Naive thymus-derived CD4-positive, alpha-beta T cell (primary cell): ENCODE measurements around the gene CEP126. TPM values are rescaled to one million over a fixed set of nuclear protein-coding genes. Genes with fewer than 3 reads are reported as not detected.

ENCODE experiments used
- ATAC-seq: fragments of 150-1000 bp; cut with Tn5 transposase; 2 replicates; pipeline ENCODE4 v1.10.0; 2021; ENCODE audit warnings: mild to moderate bottlenecking, moderate library complexity
- CTCF ChIA-PET: fragments of 350-600 bp; sonication (Branson Sonifier 250); formaldehyde crosslinking; loops from one replicate; lab custom pipeline; 2021; ENCODE audit warnings: antibody characterized with exemption; lab: Charles Lee
- POLR2A ChIA-PET: fragments of 350-600 bp; sonication (Branson Sonifier 250); formaldehyde crosslinking; loops from one replicate; lab custom pipeline; 2021; ENCODE audit warnings: antibody characterized with exemption, inconsistent platforms; lab: Charles Lee
- DNase-seq, 9 donors: peaks; one replicate each; pipeline versions ENCODE4 v3.0.0 to v3.0.0-alpha.2; 2020 to 2022; ENCODE audit warnings: mixed read lengths in 1 of 9
- H3K27ac ChIP-seq: one replicate; pipeline ENCODE4 v1.7.0; 2013; ENCODE audit warnings: mild to moderate bottlenecking, low read depth, low read length, moderate library complexity
- H3K27me3 ChIP-seq, 2 donors: one replicate each; pipeline ENCODE4 v1.7.0; 2013; ENCODE audit warnings: low read length in 2 of 2, mild to moderate bottlenecking in 2 of 2, moderate library complexity in 2 of 2; ENCODE audit not compliant: control insufficient read depth in 2 of 2, insufficient read depth in 2 of 2
- H3K36me3 ChIP-seq, 3 experiments: 1 replicate in 2 of 3; 2 replicates in 1 of 3; pipeline ENCODE4 v1.7.0; 2013; ENCODE audit warnings: low read length in 3 of 3, mild to moderate bottlenecking in 3 of 3, moderate library complexity in 1 of 3; ENCODE audit not compliant: insufficient read depth in 3 of 3, control insufficient read depth in 2 of 3
- H3K4me1 ChIP-seq, 2 donors: one replicate each; pipeline ENCODE4 v1.7.0; 2013; ENCODE audit warnings: low read length in 2 of 2, mild to moderate bottlenecking in 2 of 2, moderate library complexity in 1 of 2; ENCODE audit not compliant: control insufficient read depth in 2 of 2, insufficient read depth in 2 of 2
- H3K4me3 ChIP-seq: 2 replicates; pipeline ENCODE4 v1.7.0; 2013; ENCODE audit warnings: mild to moderate bottlenecking, low read length
- H3K9me3 ChIP-seq, 3 experiments: 1 replicate in 2 of 3; 2 replicates in 1 of 3; pipeline ENCODE4 v1.7.0; 2013; ENCODE audit warnings: low read length in 3 of 3; ENCODE audit not compliant: control insufficient read depth in 2 of 3
- H3K27ac Mint-ChIP-seq, 9 donors: one replicate each; pipeline ENCODE4 v1.8.0; 2020 to 2022; ENCODE audit warnings: mixed read lengths in 9 of 9, mild to moderate bottlenecking in 8 of 9, moderate library complexity in 5 of 9, inconsistent platforms in 2 of 9
- H3K27me3 Mint-ChIP-seq, 5 donors: one replicate each; pipeline ENCODE4 v1.8.0; 2021 to 2022; ENCODE audit warnings: mixed read lengths in 5 of 5, mild to moderate bottlenecking in 1 of 5
- H3K36me3 Mint-ChIP-seq, 5 donors: one replicate each; pipeline ENCODE4 v1.8.0; 2020 to 2022; ENCODE audit warnings: mixed read lengths in 5 of 5, mild to moderate bottlenecking in 3 of 5, inconsistent platforms in 1 of 5
- H3K4me1 Mint-ChIP-seq, 7 donors: one replicate each; pipeline ENCODE4 v1.8.0; 2020 to 2022; ENCODE audit warnings: mixed read lengths in 7 of 7, mild to moderate bottlenecking in 3 of 7, inconsistent platforms in 1 of 7
- H3K4me3 Mint-ChIP-seq, 10 donors: one replicate each; pipeline ENCODE4 v1.8.0; 2020 to 2022; ENCODE audit warnings: mild to moderate bottlenecking in 10 of 10, mixed read lengths in 10 of 10, moderate library complexity in 6 of 10, inconsistent platforms in 2 of 10
- H3K9me3 Mint-ChIP-seq, 11 donors: one replicate each; pipeline ENCODE4 v1.8.0; 2020 to 2022; ENCODE audit warnings: mixed read lengths in 11 of 11, mild to moderate bottlenecking in 4 of 11, inconsistent platforms in 1 of 11, moderate library complexity in 1 of 11
- intact Hi-C, 2 donors: fragments of 100-400 bp; cut with micrococcal nuclease; formaldehyde crosslinking; loops; one replicate each; pipeline ENCODE4 v1.15.1; 2023
- polyA plus RNA-seq, 2 donors: library from polyadenylated mRNA; unstranded; fragments of 300-500 nt; fragmentation: Illumina TruSeq; gene quantifications; one replicate each; pipeline ENCODE4 v1.2.3, GENCODE V29; 2021
- total RNA-seq, 6 experiments: library from RNA in 5 of 6; stranded (reverse) in 5 of 6; gene quantifications; 1 replicate in 5 of 6; 2 replicates in 1 of 6; pipeline ENCODE4 v1.2.3 and lab custom pipeline; 2021 to 2026

Gene CEP126
- total and polyA plus RNA-seq, 7 experiments from 2014 or later, result 0.21 to 3.4 (median 1.8) TPM

- no peaks in the 10 kb centered on the region for H3K27me3 ChIP-seq
- CTCF ChIA-PET, result interaction anchor here (1.8 kb wide), 1 partner anchor 9 kb away, joined by 6 read pairs; no protein-coding TSS in a partner anchor
- no peaks in the 10 kb centered on the region for H3K36me3 ChIP-seq
- Mint-ChIP-seq H3K4me1 (peaks cover 0 to 10% (median 0%) of the 10 kb centered on the region in 7 donors), H3K27me3 (peaks cover 0 to 23% (median 14%) of the 10 kb centered on the region in 5 donors), H3K36me3 (no peaks in the 10 kb centered on the region), H3K4me3 (no peak overlapping the region), H3K27ac (no peak overlapping the region), H3K9me3 (no peaks in the 10 kb centered on the region)
- H3K4me3 ChIP-seq, result no peak overlapping the region
- no peaks in the 10 kb centered on the region for H3K9me3 ChIP-seq
- ATAC-seq (no peak), DNase-seq (no peak)
- POLR2A ChIA-PET, result no interaction called here
- H3K4me1 ChIP-seq, result no peaks in the 10 kb centered on the region
- intact Hi-C loops, result no loop called here
- H3K27ac ChIP-seq, result no peak overlapping the region
Observed at GRCh38 chr11:102017026-102017425, 102.2 kb downstream of the CEP126 start.

- ChIA-PET POLR2A (no interaction called here), CTCF (no interaction called here)
- Histone ChIP-seq H3K36me3 (no peaks in the 10 kb centered on the region), H3K4me3 (no peak overlapping the region), H3K27ac (no peak overlapping the region), H3K9me3 (no peaks in the 10 kb centered on the region), H3K4me1 (no peaks in the 10 kb centered on the region), H3K27me3 (no peaks in the 10 kb centered on the region)
- Mint-ChIP-seq H3K27ac (no peak overlapping the region), H3K27me3 (peaks cover 8 to 38% (median 29%) of the 10 kb centered on the region in 5 donors), H3K36me3 (no peaks in the 10 kb centered on the region), H3K4me3 (no peak overlapping the region), H3K9me3 (peaks cover 0 to 4% (median 0%) of the 10 kb centered on the region in 11 donors), H3K4me1 (no peaks in the 10 kb centered on the region)
- ATAC-seq (no peak), DNase-seq (no peak)
- intact Hi-C loops, result no loop called here
Observed at GRCh38 chr11:102026217-102026616, 111.4 kb downstream of the CEP126 start.

- ATAC-seq, result no peak
- H3K27ac Mint-ChIP-seq, result no peak overlapping the region
- no peaks in the 10 kb centered on the region for H3K4me1 Mint-ChIP-seq
- H3K36me3 Mint-ChIP-seq, result no peaks in the 10 kb centered on the region
- peaks cover 0 to 7% (median 0%) of the 10 kb centered on the region in 11 donors for H3K9me3 Mint-ChIP-seq
- Histone ChIP-seq H3K4me1 (no peaks in the 10 kb centered on the region), H3K4me3 (no peak overlapping the region), H3K27me3 (no peaks in the 10 kb centered on the region), H3K27ac (no peak overlapping the region), H3K9me3 (no peaks in the 10 kb centered on the region), H3K36me3 (no peaks in the 10 kb centered on the region)
- CTCF ChIA-PET, result no interaction called here
- POLR2A ChIA-PET, result no interaction called here
- peaks cover 8 to 38% (median 29%) of the 10 kb centered on the region in 5 donors for H3K27me3 Mint-ChIP-seq
- DNase-seq, result no peak
- intact Hi-C loops, result no loop called here
- H3K4me3 Mint-ChIP-seq, result no peak overlapping the region
Observed at GRCh38 chr11:102026959-102027358, 112.1 kb downstream of the CEP126 start.

- H3K27ac Mint-ChIP-seq, result no peak overlapping the region
- POLR2A ChIA-PET, result no interaction called here
- CTCF ChIA-PET, result no interaction called here
- no peaks in the 10 kb centered on the region for H3K27me3 ChIP-seq
- peaks cover 0 to 18% (median 4%) of the 10 kb centered on the region in 11 donors for H3K9me3 Mint-ChIP-seq
- H3K4me1 ChIP-seq, result no peaks in the 10 kb centered on the region
- H3K9me3 ChIP-seq, result no peaks in the 10 kb centered on the region
- ATAC-seq (no peak), DNase-seq (no peak)
- H3K4me3 ChIP-seq, result no peak overlapping the region
- peaks cover 0 to 9% (median 3%) of the 10 kb centered on the region in 5 donors for H3K36me3 Mint-ChIP-seq
- H3K27ac ChIP-seq, result no peak overlapping the region
- intact Hi-C loops, result no loop called here
- no peaks in the 10 kb centered on the region for H3K36me3 ChIP-seq
- no peaks in the 10 kb centered on the region for H3K4me1 Mint-ChIP-seq
- peak overlapping the region in 1 of 10 donors; percentile 30 for H3K4me3 Mint-ChIP-seq
- peaks cover 0 to 41% (median 26%) of the 10 kb centered on the region in 5 donors for H3K27me3 Mint-ChIP-seq
Observed at GRCh38 chr11:102036757-102037156, 121.9 kb downstream of the CEP126 start.

- H3K4me3 Mint-ChIP-seq, result peak overlapping the region in 8 of 10 donors; percentile 61 to 73 (median 66)
Observed at GRCh38 chr11:102046841-102047240, 132.0 kb downstream of the CEP126 start.

GRCh38 chr11:102047305-102047924 lies 132.6 kb downstream of the CEP126 start, which contains the start of gene CFAP300:
Gene CFAP300, plus strand, starts transcription at chr11:102047437. Its CDS starts 34 bp downstream, at chr11:102047471.
- DNase-seq, result peak in 4 of 9 donors; percentile 9 to 35 (median 16)
- Mint-ChIP-seq H3K9me3 (peaks cover 0 to 25% (median 0%) of the 10 kb centered on the region in 11 donors), H3K27me3 (peaks cover 39 to 58% (median 44%) of the 10 kb centered on the region in 5 donors), H3K36me3 (no peaks in the 10 kb centered on the region), H3K27ac (no peak within 1 kb of the TSS), H3K4me1 (peaks cover 0 to 12% (median 5%) of the 10 kb centered on the region in 7 donors), H3K4me3 (peak within 1 kb of the TSS; percentile 36 to 73 (median 66))
- no peaks in the 10 kb centered on the region for H3K27me3 ChIP-seq
- no peak within 1 kb of the TSS for H3K4me3 ChIP-seq
- ChIA-PET POLR2A (no interaction called here), CTCF (no interaction called here)
- ATAC-seq, result peak; percentile 41
- no peaks in the 10 kb centered on the region for H3K4me1 ChIP-seq
- H3K27ac ChIP-seq, result no peak within 1 kb of the TSS
- H3K9me3 ChIP-seq, result no peaks in the 10 kb centered on the region
- no peaks in the 10 kb centered on the region for H3K36me3 ChIP-seq
- intact Hi-C loops, result no loop called here

More at GRCh38 chr11:102046841-102047240, 132.0 kb downstream of the CEP126 start:
- Mint-ChIP-seq H3K4me1 (peaks cover 0 to 12% (median 5%) of the 10 kb centered on the region in 7 donors), H3K27me3 (peaks cover 39 to 58% (median 47%) of the 10 kb centered on the region in 5 donors), H3K36me3 (no peaks in the 10 kb centered on the region), H3K27ac (no peak overlapping the region), H3K9me3 (peaks cover 0 to 25% (median 0%) of the 10 kb centered on the region in 11 donors)
- no peak for ATAC-seq
- intact Hi-C loops, result no loop called here
- CTCF ChIA-PET, result no interaction called here
- H3K9me3 ChIP-seq, result no peaks in the 10 kb centered on the region
- H3K27me3 ChIP-seq, result no peaks in the 10 kb centered on the region
- DNase-seq, result no peak
- H3K27ac ChIP-seq, result no peak overlapping the region
- no peaks in the 10 kb centered on the region for H3K36me3 ChIP-seq
- no peak overlapping the region for H3K4me3 ChIP-seq
- H3K4me1 ChIP-seq, result no peaks in the 10 kb centered on the region
- POLR2A ChIA-PET, result no interaction called here
